Measurements from ENCODE around the gene NRIP1. TPM values are rescaled to one million over a fixed set of nuclear protein-coding genes. Genes with fewer than 3 reads are reported as not detected.
A peak's percentile ranks its signal among the peaks of the same experiment; 100 is the strongest.

NRIP1 gene
- total and polyA plus RNA-seq, 9 of the 15 experiments (the other 6 are each of a cell fraction or from before 2014, with no cell fraction given): 4.3 to 42.8 (median 19.6) TPM

- Histone ChIP-seq H3K9me3 (replicated peaks; ENCODE audit: control insufficient read depth, insufficient read depth, low read depth, low read length) (no peaks in the 10 kb centered on the region), H3K9me1 (ENCODE audit: control insufficient read depth, insufficient read depth, low read length) (no peaks in the 10 kb centered on the region), H2AFZ (ENCODE audit: low read depth, low read length) (no peak overlapping the region), H3K9ac (ENCODE audit: insufficient read depth in 1 of 2, low read depth in 2 of 2, low read length in 2 of 2) (no peak overlapping the region), H3K79me2 (ENCODE audit: control insufficient read depth, insufficient read depth, low read length) (peaks cover 85% of the 10 kb centered on the region), H3K4me2 (ENCODE audit: insufficient read depth, low read length) (no peak overlapping the region), H3K4me1 (replicated peaks in 1 of 2; ENCODE audit: control insufficient read depth in 2 of 2, insufficient read depth in 2 of 2, low read length in 2 of 2) (no peaks in the 10 kb centered on the region; a peak in 1 of 5 replicates), H3K36me3 (ENCODE audit: control insufficient read depth, insufficient read depth, low read length) (peaks cover 43% of the 10 kb centered on the region), H4K20me1 (replicated peaks; ENCODE audit: control insufficient read depth, insufficient read depth, low read length) (no peaks in the 10 kb centered on the region), H3K27me3 (ENCODE audit: control insufficient read depth in 2 of 2, insufficient read depth in 2 of 2, low read length in 2 of 2) (no peaks in the 10 kb centered on the region), H3K27ac (ENCODE audit: extremely low read depth, low read depth, low read length) (no peak overlapping the region), H3K4me3 (no peak overlapping the region)
- CTCF ChIA-PET (ENCODE audit: low intra/inter-chr PET ratio): no interaction called here
- POLR2A ChIA-PET: interaction anchor here (1.3 kb wide), 1 partner anchor 9 kb away, joined by 3 read pairs; no protein-coding TSS in a partner anchor
- intact Hi-C loops (cut with micrococcal nuclease) (no loop called here), in situ Hi-C loops (cut with MboI) (loop anchor here (25.0 kb wide), 1 partner anchor 1700 kb away; no protein-coding TSS in a partner anchor)
- ATAC-seq (no peak), FAIRE-seq (no peak), DNase-seq (ENCODE audit: extremely low read depth in 1 of 4, low spot score in 3 of 4) (no peak)
- peak; percentile 51 for TF ChIP-seq CEBPB (tag; IDR thresholded peaks at IDR 0.05)
- TF ChIP-seq ZNF780A (CRISPR knock-in tag; IDR thresholded peaks at IDR 0.05): no peak
- no peak for TF ChIP-seq CEBPG (CRISPR knock-in tag; IDR thresholded peaks at IDR 0.05)
- 0 out of 4 replicates have a peak, but pooled peaks of 1 of the 2 experiments have one; percentile 30 for TF ChIP-seq CEBPG (tag; conservative IDR thresholded peaks at IDR 0.05 in 1 of 2, IDR thresholded peaks at IDR 0.05 in 1 of 2)
- BruUV-seq (replicated peaks): no TSS peak
- WGBS (ENCODE audit: insufficient coverage, low coverage, missing lambda C conversion rate): 86% methylated on average over 5 of the region's 5 CpGs
These were observed 27.5 kb downstream of the NRIP1 start for GRCh38 chr21:15037095-15037899.

DNA sequence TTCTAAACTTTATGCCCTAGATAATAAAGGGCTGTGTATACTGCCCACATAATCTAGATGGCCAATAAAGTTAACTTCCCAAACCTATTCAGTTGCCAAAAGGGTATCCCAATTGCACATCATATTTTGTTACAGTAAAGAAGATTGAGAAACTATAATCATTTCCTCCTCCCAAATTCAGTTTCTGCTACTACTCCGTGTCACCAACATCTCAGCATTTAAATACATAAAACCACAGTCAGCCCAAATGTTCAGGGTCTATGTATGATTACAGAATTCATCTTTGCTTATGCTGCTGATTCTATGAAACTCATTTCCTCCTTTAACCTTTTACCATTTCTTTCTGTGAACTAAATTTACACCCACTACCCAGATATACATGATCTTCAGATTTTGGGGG is 28.6 kb downstream of the NRIP1 start:
- FAIRE-seq: no peak
- CTCF ChIA-PET (ENCODE audit: low intra/inter-chr PET ratio): no interaction called here
- no peak for DNase-seq (ENCODE audit: extremely low read depth in 1 of 4, low spot score in 3 of 4)
- POLR2A ChIA-PET: no interaction called here
- H4K20me1 ChIP-seq (replicated peaks; ENCODE audit: control insufficient read depth, insufficient read depth, low read length): no peaks in the 10 kb centered on the region
- no peaks in the 10 kb centered on the region; a peak in 1 of 5 replicates for H3K4me1 ChIP-seq (replicated peaks in 1 of 2; ENCODE audit: control insufficient read depth in 2 of 2, insufficient read depth in 2 of 2, low read length in 2 of 2)
- no peak overlapping the region for H3K4me3 ChIP-seq
- intact Hi-C loops (cut with micrococcal nuclease): no loop called here
- in situ Hi-C loops (cut with MboI): loop anchor here (25.0 kb wide), 1 partner anchor 1699 kb away; no protein-coding TSS in a partner anchor
- 88% methylated on average over 1 of the region's 1 CpG for WGBS (ENCODE audit: insufficient coverage, low coverage, missing lambda C conversion rate)
- no peak overlapping the region for H3K9ac ChIP-seq (ENCODE audit: insufficient read depth in 1 of 2, low read depth in 2 of 2, low read length in 2 of 2)
- H3K27ac ChIP-seq (ENCODE audit: extremely low read depth, low read depth, low read length): no peak overlapping the region
- H3K36me3 ChIP-seq (ENCODE audit: control insufficient read depth, insufficient read depth, low read length): peaks cover 39% of the 10 kb centered on the region
- H3K9me3 ChIP-seq (replicated peaks; ENCODE audit: control insufficient read depth, insufficient read depth, low read depth, low read length): no peaks in the 10 kb centered on the region
- no TSS peak for BruUV-seq (replicated peaks)
- no peak overlapping the region for H2AFZ ChIP-seq (ENCODE audit: low read depth, low read length)
- H3K9me1 ChIP-seq (ENCODE audit: control insufficient read depth, insufficient read depth, low read length): no peaks in the 10 kb centered on the region
- H3K79me2 ChIP-seq (ENCODE audit: control insufficient read depth, insufficient read depth, low read length): peaks cover 81% of the 10 kb centered on the region
- H3K4me2 ChIP-seq (ENCODE audit: insufficient read depth, low read length): no peak overlapping the region
- no peak for ATAC-seq
- no peaks in the 10 kb centered on the region for H3K27me3 ChIP-seq (ENCODE audit: control insufficient read depth in 2 of 2, insufficient read depth in 2 of 2, low read length in 2 of 2)
- TF ChIP-seq ZNF224 (CRISPR knock-in tag; IDR thresholded peaks at IDR 0.05) (no peak), HDAC1 (IDR thresholded peaks at IDR 0.05) (no peak), CCNT2 (IDR thresholded peaks at IDR 0.05; ENCODE audit: borderline replicate concordance, extremely low read depth, insufficient read length, low read depth, low read length) (no peak), CBX1 (IDR thresholded peaks at IDR 0.05; ENCODE audit: low read depth) (no peak), TEAD4 (IDR thresholded peaks at IDR 0.05; ENCODE audit: low read length) (no peak), TEAD4 (CRISPR knock-in tag; IDR thresholded peaks at IDR 0.05; ENCODE audit: borderline replicate concordance) (no peak)

Measured in K562 (cell line).